Measurements from ENCODE around the gene POU5F1. TPM values are rescaled to one million over a fixed set of nuclear protein-coding genes. Genes with fewer than 3 reads are reported as not detected.

Gene POU5F1
- polyA plus RNA-seq, 3 donors: 0.20 TPM; not detected in 2

DNA sequence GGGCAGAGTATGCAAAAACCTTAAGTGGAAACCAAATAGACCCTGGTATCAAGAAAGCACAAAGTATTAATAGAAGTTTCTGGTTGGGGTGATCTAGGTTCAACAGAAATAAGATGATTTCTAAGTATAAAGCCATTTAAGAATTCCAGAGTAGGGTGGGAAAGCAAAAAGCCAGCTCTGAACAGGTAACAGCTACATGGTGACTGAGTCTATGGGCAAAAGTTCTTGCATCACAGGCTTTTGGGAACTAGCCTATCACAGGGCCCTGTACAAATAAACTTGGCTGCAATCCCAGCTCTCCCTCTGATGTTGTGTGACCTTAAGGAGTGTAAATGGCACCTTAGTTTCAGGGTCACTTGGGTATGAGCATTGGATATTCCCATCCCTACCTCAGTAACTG is 6.6 kb downstream of the POU5F1 start:
- Histone ChIP-seq H3K27me3 (ENCODE audit: control insufficient read depth in 2 of 2, insufficient read depth in 2 of 2, low read length in 2 of 2) (no peaks in the 10 kb centered on the region), H3K4me3 (replicated peaks in 1 of 3; ENCODE audit: low read depth in 2 of 3, low read length in 3 of 3) (no peak overlapping the region), H2AFZ (ENCODE audit: insufficient read depth, low read depth, low read length, poor library complexity, severe bottlenecking) (no peak overlapping the region), H3K9me3 (replicated peaks in 1 of 2; ENCODE audit: control insufficient read depth in 1 of 2, insufficient read depth in 1 of 2, low read length in 2 of 2) (no peaks in the 10 kb centered on the region), H3K79me2 (ENCODE audit: insufficient read depth, low read length) (peaks cover 15% of the 10 kb centered on the region), H3K36me3 (replicated peaks in 1 of 2; ENCODE audit: control insufficient read depth in 1 of 2, insufficient read depth in 2 of 2, low read length in 2 of 2) (peaks cover 2 to 20% of the 10 kb centered on the region in 2 donors), H4K20me1 (ENCODE audit: insufficient read depth, low read length) (no peaks in the 10 kb centered on the region), H3K27ac (ENCODE audit: low read depth in 1 of 2, low read length in 2 of 2) (no peak overlapping the region), H3K9ac (ENCODE audit: insufficient read depth, low read length, poor library complexity, severe bottlenecking) (no peak overlapping the region), H3K4me2 (replicated peaks; ENCODE audit: extremely low read depth, low read length, poor library complexity, severe bottlenecking) (no peak overlapping the region), H3K4me1 (ENCODE audit: control insufficient read depth in 1 of 2, insufficient read depth in 2 of 2, low read length in 2 of 2) (peaks cover 9 to 12% of the 10 kb centered on the region in 2 donors)
- intact Hi-C loops (cut with micrococcal nuclease): no loop called here
- no peak overlapping the region for H3K27ac Mint-ChIP-seq
- H3K4me1 Mint-ChIP-seq: peaks cover 18% of the 10 kb centered on the region
- H3K4me3 Mint-ChIP-seq: no peak overlapping the region
- peaks cover 0 to 1% (median 0%) of the 10 kb centered on the region in 3 donors for H3K27me3 Mint-ChIP-seq (ENCODE audit: low read depth in 3 of 3)
- no peaks in the 10 kb centered on the region for H3K9me3 Mint-ChIP-seq
- peaks cover 5 to 27% of the 10 kb centered on the region in 2 donors for H3K36me3 Mint-ChIP-seq
- no peak for DNase-seq
- no peak for TF ChIP-seq CTCF (IDR thresholded peaks at IDR 0.05)

GRCh38 chr6:31162463-31163165 is 7.9 kb downstream of the POU5F1 start:
- no peak overlapping the region for H3K9ac ChIP-seq (ENCODE audit: insufficient read depth, low read length, poor library complexity, severe bottlenecking)
- H3K4me2 ChIP-seq (replicated peaks; ENCODE audit: extremely low read depth, low read length, poor library complexity, severe bottlenecking): no peak overlapping the region
- no peak for DNase-seq
- no peaks in the 10 kb centered on the region for H3K27me3 ChIP-seq (ENCODE audit: control insufficient read depth in 2 of 2, insufficient read depth in 2 of 2, low read length in 2 of 2)
- H3K36me3 ChIP-seq (replicated peaks in 1 of 2; ENCODE audit: control insufficient read depth in 1 of 2, insufficient read depth in 2 of 2, low read length in 2 of 2): peaks cover 2 to 20% of the 10 kb centered on the region in 2 donors
- no peaks in the 10 kb centered on the region for H3K9me3 ChIP-seq (replicated peaks in 1 of 2; ENCODE audit: control insufficient read depth in 1 of 2, insufficient read depth in 1 of 2, low read length in 2 of 2)
- TF ChIP-seq CTCF (IDR thresholded peaks at IDR 0.05): no peak
- H3K27ac Mint-ChIP-seq: no peak overlapping the region
- peaks cover 0 to 3% (median 0%) of the 10 kb centered on the region in 3 donors for H3K27me3 Mint-ChIP-seq (ENCODE audit: low read depth in 3 of 3)
- peaks cover 21% of the 10 kb centered on the region for H3K79me2 ChIP-seq (ENCODE audit: insufficient read depth, low read length)
- no peak overlapping the region for H3K4me3 Mint-ChIP-seq
- no peak overlapping the region for H3K27ac ChIP-seq (ENCODE audit: low read depth in 1 of 2, low read length in 2 of 2)
- no peaks in the 10 kb centered on the region for H4K20me1 ChIP-seq (ENCODE audit: insufficient read depth, low read length)
- no peaks in the 10 kb centered on the region for H3K9me3 Mint-ChIP-seq
- H3K4me1 ChIP-seq (ENCODE audit: control insufficient read depth in 1 of 2, insufficient read depth in 2 of 2, low read length in 2 of 2): peaks cover 13 to 18% of the 10 kb centered on the region in 2 donors
- intact Hi-C loops (cut with micrococcal nuclease): no loop called here
- no peak overlapping the region for H2AFZ ChIP-seq (ENCODE audit: insufficient read depth, low read depth, low read length, poor library complexity, severe bottlenecking)
- peaks cover 25% of the 10 kb centered on the region for H3K4me1 Mint-ChIP-seq
- 92% methylated on average over 10 of the region's 13 CpGs for WGBS (ENCODE audit: insufficient coverage)
- peaks cover 5 to 27% of the 10 kb centered on the region in 2 donors for H3K36me3 Mint-ChIP-seq
- H3K4me3 ChIP-seq (replicated peaks in 1 of 3; ENCODE audit: low read depth in 2 of 3, low read length in 3 of 3): no peak overlapping the region
